Body of pancreas (tissue), 4 donors: ENCODE data around the gene NPY1R. TPM values are rescaled to one million over a fixed set of nuclear protein-coding genes. Genes with fewer than 3 reads are reported as not detected.

Source experiments
- ATAC-seq: fragments of 150-250 bp; one replicate; pipeline ENCODE4 v1.9.1; 2016
- DNase-seq, 4 donors: peaks; one replicate each; pipeline ENCODE4 v3.0.0-alpha.2; 2019
- H3K27ac ChIP-seq, 4 donors: fragments of 200-600 bp; sonication (generic); 1 replicate in 3 of 4; 2 replicates in 1 of 4; pipeline versions ENCODE4 v1.5.1 to v1.6.1; 2016 to 2019; ENCODE audit warnings: mild to moderate bottlenecking in 1 of 4, mixed read lengths in 1 of 4, moderate library complexity in 1 of 4
- H3K27me3 ChIP-seq, 2 donors: fragments of 200-600 bp; sonication (generic); one replicate each; pipeline ENCODE4 v1.6.0; 2016; ENCODE audit warnings: mild to moderate bottlenecking in 1 of 2
- H3K36me3 ChIP-seq, 2 donors: fragments of 200-600 bp; sonication (generic); replicated peaks in 1 of 2; 2 replicates each; pipeline ENCODE4 v1.5.1; 2016; ENCODE audit warnings: low read depth in 2 of 2; ENCODE audit not compliant: insufficient read depth in 1 of 2
- H3K4me1 ChIP-seq: fragments of 200-600 bp; sonication (generic); one replicate; pipeline ENCODE4 v1.6.0; 2016
- H3K4me3 ChIP-seq, 2 donors: fragments of 200-600 bp; sonication (generic); 1 replicate in 1 of 2; 2 replicates in 1 of 2; pipeline ENCODE4 v1.5.1; 2016 to 2019
- H3K9me3 ChIP-seq, 3 donors: fragments of 200-600 bp; sonication (generic); 1 replicate in 2 of 3; 2 replicates in 1 of 3; pipeline ENCODE4 v1.5.1; 2016
- POLR2A ChIP-seq, 3 donors: fragments of 450-650 bp; IDR thresholded peaks; one replicate each; pipeline ENCODE4 v1.6.1; 2016; ENCODE audit warnings: antibody characterized with exemption in 3 of 3, mild to moderate bottlenecking in 2 of 3
- WGBS, 2 donors: methylation state at CpG; one replicate each; pipeline ENCODE4 v1.1.5; 2017; 5-methylcytosine and 5-hydroxymethylcytosine counted together
- intact Hi-C: fragments of 100-400 bp; cut with DNase I; formaldehyde crosslinking; loops from one replicate; pipeline ENCODE4 v1.15.1; 2023
- total RNA-seq, 2 donors: library from RNA; depleted of rRNA; stranded (reverse); fragments of >200 nt; gene quantifications; one replicate each; pipeline ENCODE4 v1.1.0, GENCODE V29; 2016
- TF ChIP-seq, protein P1 (sequence below), 7 experiments: fragments of 450-650 bp in 4 of 7; fragments of 200-600 bp in 3 of 7; sonication (generic) in 3 of 7; IDR thresholded peaks; one replicate each; pipeline ENCODE4 v1.5.1; 2016 to 2019; ENCODE audit warnings: antibody characterized with exemption in 7 of 7

The NPY1R gene
- total RNA-seq = 10 to 100 TPM in 1 of 2 donors, 1 to 10 TPM in 1; 4.9 to 14.0 TPM

DNA sequence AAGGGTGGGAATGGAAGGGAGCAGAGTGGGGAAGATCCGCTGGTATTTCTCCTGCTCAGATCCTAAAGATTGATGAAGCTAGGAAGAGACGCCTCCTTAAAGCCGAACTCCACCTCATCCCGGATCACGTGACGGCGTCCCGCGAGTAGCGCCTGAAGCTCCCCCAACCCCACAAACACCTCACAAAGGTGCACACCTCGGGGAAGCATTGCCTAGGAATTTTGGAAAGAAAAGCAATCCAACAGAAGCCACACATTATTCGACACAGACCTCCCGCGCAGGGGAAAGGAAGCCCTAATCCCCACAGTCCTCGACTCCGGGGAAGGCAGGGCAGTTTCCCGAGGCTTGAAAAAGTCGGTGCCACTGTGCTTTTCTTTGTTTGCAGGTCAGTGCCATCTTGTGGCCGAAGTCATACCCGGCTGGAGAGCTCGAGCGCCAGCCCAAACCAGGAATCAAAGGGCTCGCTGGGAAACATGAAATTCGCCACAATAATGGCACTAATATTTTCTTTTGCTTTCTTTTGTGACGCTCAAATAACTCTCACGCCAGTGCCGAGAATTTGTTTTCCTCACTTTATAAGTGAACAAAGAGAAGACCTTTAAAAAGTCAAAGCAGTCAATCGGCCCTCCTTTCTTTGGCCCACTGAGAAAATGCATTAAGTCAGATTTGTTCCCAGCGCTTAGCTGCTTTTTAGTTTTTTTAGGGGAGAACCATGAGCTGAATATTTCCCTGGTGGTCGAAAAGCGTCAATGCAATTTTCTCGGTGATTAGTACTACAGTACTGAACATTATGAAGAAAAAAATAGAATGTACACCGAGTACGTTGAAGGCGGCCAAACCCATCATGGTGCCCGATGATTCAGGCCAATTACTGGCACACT, at the start of gene NPY1R:
Gene NPY1R (minus strand): TSS at position 71 of the 881 bp plus-strand sequence. CDS start 6,042 bp downstream, outside the sequence.
- intact Hi-C loops = no loop called here
- ATAC-seq (peak; percentile 93), DNase-seq (peak; percentile 77 to 85 (median 82))
- Histone ChIP-seq H3K27ac (peak within 1 kb of the TSS in 2 of 4 donors; percentile 69 to 79), H3K27me3 (no peaks in the 10 kb centered on the region), H3K36me3 (no peaks in the 10 kb centered on the region), H3K4me1 (no peaks in the 10 kb centered on the region), H3K4me3 (peak within 1 kb of the TSS; percentile 25 to 58), H3K9me3 (no peaks in the 10 kb centered on the region)
- WGBS, 2 donors = 10 to 11% methylated on average over 36 of the region's 36 CpGs
- TF ChIP-seq POLR2A (IDR thresholded peaks at IDR 0.05) = peak in 2 of 3 donors; percentile 2 to 48
- TF ChIP-seq, protein P1, sequence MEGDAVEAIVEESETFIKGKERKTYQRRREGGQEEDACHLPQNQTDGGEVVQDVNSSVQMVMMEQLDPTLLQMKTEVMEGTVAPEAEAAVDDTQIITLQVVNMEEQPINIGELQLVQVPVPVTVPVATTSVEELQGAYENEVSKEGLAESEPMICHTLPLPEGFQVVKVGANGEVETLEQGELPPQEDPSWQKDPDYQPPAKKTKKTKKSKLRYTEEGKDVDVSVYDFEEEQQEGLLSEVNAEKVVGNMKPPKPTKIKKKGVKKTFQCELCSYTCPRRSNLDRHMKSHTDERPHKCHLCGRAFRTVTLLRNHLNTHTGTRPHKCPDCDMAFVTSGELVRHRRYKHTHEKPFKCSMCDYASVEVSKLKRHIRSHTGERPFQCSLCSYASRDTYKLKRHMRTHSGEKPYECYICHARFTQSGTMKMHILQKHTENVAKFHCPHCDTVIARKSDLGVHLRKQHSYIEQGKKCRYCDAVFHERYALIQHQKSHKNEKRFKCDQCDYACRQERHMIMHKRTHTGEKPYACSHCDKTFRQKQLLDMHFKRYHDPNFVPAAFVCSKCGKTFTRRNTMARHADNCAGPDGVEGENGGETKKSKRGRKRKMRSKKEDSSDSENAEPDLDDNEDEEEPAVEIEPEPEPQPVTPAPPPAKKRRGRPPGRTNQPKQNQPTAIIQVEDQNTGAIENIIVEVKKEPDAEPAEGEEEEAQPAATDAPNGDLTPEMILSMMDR (IDR thresholded peaks at IDR 0.05) = peak; percentile 54 to 82 (median 73)

- Histone ChIP-seq H3K27me3 (no peaks in the 10 kb centered on the region), H3K27ac (no peak overlapping the region), H3K9me3 (no peaks in the 10 kb centered on the region), H3K36me3 (no peaks in the 10 kb centered on the region), H3K4me1 (no peaks in the 10 kb centered on the region), H3K4me3 (no peak overlapping the region)
- intact Hi-C loops = no loop called here
- whole genome bisulfite sequencing, 2 donors = 56 to 61% methylated on average over 5 of the region's 5 CpGs
- ATAC-seq = no peak
- no peak for DNase-seq
- TF ChIP-seq, protein P1 (IDR thresholded peaks at IDR 0.05) = no peak
- TF ChIP-seq POLR2A (IDR thresholded peaks at IDR 0.05) = no peak
These were observed 48.3 kb upstream of the NPY1R start for GRCh38 chr4:163380703-163381102.

DNA sequence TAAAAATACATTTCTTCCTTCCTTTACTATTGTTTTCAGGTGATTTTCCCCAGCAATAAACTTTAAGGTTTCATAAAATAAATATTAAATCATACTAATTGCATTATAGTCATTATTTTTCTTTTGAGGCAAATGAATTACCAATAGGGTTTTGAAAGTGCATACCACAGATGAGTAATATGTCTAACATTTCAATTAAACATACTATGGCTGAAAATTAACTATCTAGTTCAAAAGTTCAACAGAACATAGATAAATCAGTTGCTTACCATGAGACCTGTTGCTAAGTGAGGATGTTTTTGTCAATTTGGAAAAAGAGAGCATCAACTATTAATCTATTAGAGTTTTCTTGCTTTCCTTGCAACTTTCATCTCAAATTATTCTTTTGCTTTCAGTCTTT, 46.3 kb upstream of the NPY1R start:
- ATAC-seq (no peak), DNase-seq (no peak)
- no peaks in the 10 kb centered on the region for H3K36me3 ChIP-seq
- no peak overlapping the region for H3K27ac ChIP-seq
- H3K9me3 ChIP-seq = no peaks in the 10 kb centered on the region
- H3K27me3 ChIP-seq = no peaks in the 10 kb centered on the region
- H3K4me1 ChIP-seq = no peaks in the 10 kb centered on the region
- intact Hi-C loops = no loop called here
- TF ChIP-seq POLR2A (IDR thresholded peaks at IDR 0.05) = no peak
- TF ChIP-seq, protein P1 (IDR thresholded peaks at IDR 0.05) = no peak
- no peak overlapping the region for H3K4me3 ChIP-seq

DNA sequence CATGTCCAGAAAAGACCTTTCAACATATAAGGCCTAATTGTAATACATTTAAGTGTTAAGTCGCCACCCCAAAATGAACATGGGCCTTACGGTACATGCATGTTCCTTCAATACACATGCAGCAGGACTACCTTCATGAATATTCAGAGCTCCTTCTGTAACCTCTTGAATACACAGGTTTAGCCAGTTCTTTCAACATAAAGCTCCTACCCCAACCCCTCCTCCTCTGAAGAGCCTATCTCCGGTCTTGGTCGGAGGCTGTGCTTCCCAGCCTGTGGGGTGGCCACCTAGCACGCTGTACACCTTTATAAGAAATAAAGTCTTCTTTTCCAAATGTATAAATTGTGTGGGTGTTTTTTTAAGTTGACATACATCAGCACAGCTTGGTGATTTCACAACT, 39.6 kb upstream of the NPY1R start:
- intact Hi-C loops = no loop called here
- no peaks in the 10 kb centered on the region for H3K9me3 ChIP-seq
- H3K4me1 ChIP-seq = no peaks in the 10 kb centered on the region
- TF ChIP-seq, protein P1 (IDR thresholded peaks at IDR 0.05) = no peak
- no peak for TF ChIP-seq POLR2A (IDR thresholded peaks at IDR 0.05)
- H3K27ac ChIP-seq = no peak overlapping the region
- DNase-seq (no peak), ATAC-seq (no peak)
- H3K36me3 ChIP-seq = no peaks in the 10 kb centered on the region
- 79 to 88% methylated on average over 5 of the region's 5 CpGs for WGBS, 2 donors
- no peaks in the 10 kb centered on the region for H3K27me3 ChIP-seq
- H3K4me3 ChIP-seq = no peak overlapping the region
